Mammary epithelial cell (primary cell): Measurements from ENCODE around the gene ICOSLG.
"Not testable (repeated sequence)": the region's sequence is repeated elsewhere in the genome, so short reads cannot be mapped to it uniquely, and the experiment has no call there.

Source experiments
- CTCF ChIP-seq, 2 donors: IDR thresholded peaks in 1 of 2; conservative IDR thresholded peaks in 1 of 2; 2 replicates each; pipeline ENCODE4 v1.5.1; 2011 to 2012; ENCODE audit warnings: inconsistent platforms in 2 of 2, low read length in 2 of 2, mild to moderate bottlenecking in 2 of 2, control low read depth in 1 of 2, low read depth in 1 of 2; ENCODE audit not compliant: insufficient read depth in 1 of 2; ENCODE audit errors: extremely low read depth in 1 of 2
- EZH2 ChIP-seq: IDR thresholded peaks from 2 replicates; pipeline ENCODE4 v1.6.1; 2012; ENCODE audit warnings: low read length, inconsistent platforms, borderline replicate concordance

- not testable (repeated sequence) for TF ChIP-seq CTCF (conservative IDR thresholded peaks at IDR 0.05 in 1 of 2, IDR thresholded peaks at IDR 0.05 in 1 of 2; ENCODE audit: extremely low read depth in 1 of 2, insufficient read depth in 1 of 2, low read depth in 1 of 2, low read length in 2 of 2); EZH2
These were observed 7.2 kb upstream of the ICOSLG start for GRCh38 chr21:44247904-44248303.
